ENCODE results near the gene MS4A10.

The MS4A10 gene

DNA sequence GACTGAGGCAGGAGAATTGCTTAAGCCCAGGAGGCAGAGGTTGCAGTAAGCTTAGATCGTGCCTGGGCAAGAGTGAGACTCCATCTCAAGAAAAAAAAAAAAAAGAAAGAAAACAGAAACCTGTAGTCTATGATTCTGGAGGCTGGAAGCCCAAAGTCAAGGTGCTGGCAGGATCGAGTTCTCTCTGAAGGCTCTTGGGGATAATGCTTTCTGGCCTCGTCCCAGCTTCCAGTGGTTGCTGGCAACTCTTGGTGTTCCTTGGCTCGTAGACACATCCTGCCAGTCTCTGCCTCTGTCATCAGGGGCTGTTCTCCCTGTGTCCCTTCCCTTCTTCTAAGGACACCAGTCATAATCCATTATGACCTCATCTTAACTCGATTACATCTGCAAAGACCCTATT lies 40.0 kb downstream of the MS4A10 start:
- H3K4me3 ChIP-seq (ENCODE audit: low read length): no peak overlapping the region
- DNase-seq (ENCODE audit: low read depth): no peak
- TF ChIP-seq, protein P1, sequence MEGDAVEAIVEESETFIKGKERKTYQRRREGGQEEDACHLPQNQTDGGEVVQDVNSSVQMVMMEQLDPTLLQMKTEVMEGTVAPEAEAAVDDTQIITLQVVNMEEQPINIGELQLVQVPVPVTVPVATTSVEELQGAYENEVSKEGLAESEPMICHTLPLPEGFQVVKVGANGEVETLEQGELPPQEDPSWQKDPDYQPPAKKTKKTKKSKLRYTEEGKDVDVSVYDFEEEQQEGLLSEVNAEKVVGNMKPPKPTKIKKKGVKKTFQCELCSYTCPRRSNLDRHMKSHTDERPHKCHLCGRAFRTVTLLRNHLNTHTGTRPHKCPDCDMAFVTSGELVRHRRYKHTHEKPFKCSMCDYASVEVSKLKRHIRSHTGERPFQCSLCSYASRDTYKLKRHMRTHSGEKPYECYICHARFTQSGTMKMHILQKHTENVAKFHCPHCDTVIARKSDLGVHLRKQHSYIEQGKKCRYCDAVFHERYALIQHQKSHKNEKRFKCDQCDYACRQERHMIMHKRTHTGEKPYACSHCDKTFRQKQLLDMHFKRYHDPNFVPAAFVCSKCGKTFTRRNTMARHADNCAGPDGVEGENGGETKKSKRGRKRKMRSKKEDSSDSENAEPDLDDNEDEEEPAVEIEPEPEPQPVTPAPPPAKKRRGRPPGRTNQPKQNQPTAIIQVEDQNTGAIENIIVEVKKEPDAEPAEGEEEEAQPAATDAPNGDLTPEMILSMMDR (conservative IDR thresholded peaks at IDR 0.05; ENCODE audit: low read length): no peak

DNA sequence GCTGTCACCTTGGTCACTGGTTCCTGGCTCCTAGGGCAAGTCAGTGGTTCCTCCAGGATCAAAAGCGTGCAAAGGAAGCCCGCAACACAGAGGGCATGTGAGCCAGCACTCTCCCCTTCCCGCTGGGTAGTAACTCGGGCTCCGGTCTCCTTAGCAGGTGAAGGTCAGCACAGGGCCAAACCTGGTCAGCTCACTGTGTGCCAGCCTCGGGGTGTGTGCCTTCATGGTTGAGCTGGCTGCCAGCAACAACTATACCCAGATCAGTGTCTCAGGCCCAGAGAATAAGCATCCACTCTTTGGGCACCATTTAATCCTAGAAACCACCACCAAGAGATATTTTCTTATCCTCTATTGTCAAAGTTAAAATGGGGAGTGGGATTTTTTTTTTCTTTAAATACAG lies 40.7 kb downstream of the MS4A10 start:
- H3K4me3 ChIP-seq (ENCODE audit: low read length): no peak overlapping the region
- DNase-seq (ENCODE audit: low read depth): no peak
- TF ChIP-seq, protein P1 (conservative IDR thresholded peaks at IDR 0.05; ENCODE audit: low read length): no peak

DNA sequence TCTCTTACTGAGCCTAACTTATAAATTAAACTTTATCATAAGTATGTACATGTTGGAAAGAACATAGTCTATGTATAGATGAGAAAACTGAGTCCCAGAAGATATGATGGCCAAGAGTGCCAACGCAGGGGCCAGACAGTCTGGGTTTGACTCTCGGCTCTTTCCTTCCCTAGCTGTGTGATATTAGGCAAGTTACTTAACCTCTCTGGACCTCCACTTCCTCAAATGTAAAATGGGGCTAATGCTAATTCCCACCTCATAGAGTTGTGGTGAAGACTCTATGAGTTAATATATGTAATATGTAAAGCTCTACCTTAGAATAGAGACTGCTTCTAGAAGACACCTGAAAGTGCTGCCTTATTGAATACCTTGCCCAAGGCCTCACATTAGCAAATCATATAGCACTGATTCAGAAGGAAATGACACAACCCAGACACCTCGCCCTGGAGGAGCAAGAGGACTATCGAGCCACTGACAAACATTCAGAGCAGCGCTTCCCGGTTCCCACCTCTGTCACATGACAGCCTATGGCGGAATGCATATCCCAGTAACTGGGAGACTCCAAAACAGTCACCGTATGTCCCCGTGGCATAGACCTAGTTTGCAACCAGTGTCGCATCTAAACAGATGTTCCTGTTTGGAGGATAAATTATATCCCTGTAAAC lies 45.5 kb downstream of the MS4A10 start:
- TF ChIP-seq, protein P1 (conservative IDR thresholded peaks at IDR 0.05; ENCODE audit: low read length): no peak
- DNase-seq (ENCODE audit: low read depth): no peak
- H3K4me3 ChIP-seq (ENCODE audit: low read length): no peak overlapping the region

DNA sequence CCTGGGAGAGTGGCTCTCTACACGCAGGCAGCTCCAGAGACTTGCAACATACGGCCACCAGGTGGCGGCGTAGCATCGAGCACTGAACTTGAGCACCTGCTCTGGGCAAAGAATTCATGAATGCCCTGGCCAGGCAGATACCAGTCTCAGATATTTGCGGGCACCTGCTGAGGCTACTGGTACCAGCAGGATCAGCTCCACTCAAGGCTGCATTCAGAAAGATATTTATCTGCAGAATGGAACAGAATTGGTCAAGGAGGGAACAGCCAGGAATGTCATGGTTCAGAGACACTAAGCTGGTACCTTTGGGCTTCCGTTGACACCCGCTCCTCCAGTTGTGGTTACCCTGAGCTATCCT lies 46.0 kb downstream of the MS4A10 start:
- no peak overlapping the region for H3K4me3 ChIP-seq (ENCODE audit: low read length)
- peak; percentile 68 for DNase-seq (ENCODE audit: low read depth)
- TF ChIP-seq, protein P1 (conservative IDR thresholded peaks at IDR 0.05; ENCODE audit: low read length): peak; percentile 96

DNA sequence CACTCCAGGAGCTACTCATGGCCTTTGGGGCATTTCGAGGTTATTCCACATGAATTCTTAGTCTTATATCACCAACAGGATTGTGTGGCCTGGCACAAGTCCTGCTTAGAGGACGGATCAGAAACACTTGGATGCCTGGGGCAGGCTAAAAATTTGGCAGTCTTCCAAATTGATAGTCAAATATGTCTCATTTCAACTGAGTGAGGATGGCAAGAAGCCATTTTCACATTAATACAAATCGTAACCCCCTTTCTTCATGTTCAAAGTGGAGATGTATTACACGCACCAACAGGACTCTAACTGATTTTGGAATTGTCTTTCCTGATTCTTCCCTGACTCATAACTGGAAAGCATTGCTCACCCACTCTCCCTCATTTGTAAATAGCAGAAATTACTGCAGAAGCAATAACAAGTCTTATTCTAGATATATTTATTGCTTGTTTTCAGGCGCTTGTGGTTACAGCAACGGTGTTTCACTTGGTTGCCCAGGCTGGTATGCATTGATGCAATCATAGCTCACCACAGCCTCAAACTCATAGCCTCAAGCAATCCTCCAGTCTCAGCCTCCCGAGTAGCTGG lies 46.5 kb downstream of the MS4A10 start:
- TF ChIP-seq, protein P1 (conservative IDR thresholded peaks at IDR 0.05; ENCODE audit: low read length): no peak
- DNase-seq (ENCODE audit: low read depth): peak; percentile 78
- H3K4me3 ChIP-seq (ENCODE audit: low read length): no peak overlapping the region

DNA sequence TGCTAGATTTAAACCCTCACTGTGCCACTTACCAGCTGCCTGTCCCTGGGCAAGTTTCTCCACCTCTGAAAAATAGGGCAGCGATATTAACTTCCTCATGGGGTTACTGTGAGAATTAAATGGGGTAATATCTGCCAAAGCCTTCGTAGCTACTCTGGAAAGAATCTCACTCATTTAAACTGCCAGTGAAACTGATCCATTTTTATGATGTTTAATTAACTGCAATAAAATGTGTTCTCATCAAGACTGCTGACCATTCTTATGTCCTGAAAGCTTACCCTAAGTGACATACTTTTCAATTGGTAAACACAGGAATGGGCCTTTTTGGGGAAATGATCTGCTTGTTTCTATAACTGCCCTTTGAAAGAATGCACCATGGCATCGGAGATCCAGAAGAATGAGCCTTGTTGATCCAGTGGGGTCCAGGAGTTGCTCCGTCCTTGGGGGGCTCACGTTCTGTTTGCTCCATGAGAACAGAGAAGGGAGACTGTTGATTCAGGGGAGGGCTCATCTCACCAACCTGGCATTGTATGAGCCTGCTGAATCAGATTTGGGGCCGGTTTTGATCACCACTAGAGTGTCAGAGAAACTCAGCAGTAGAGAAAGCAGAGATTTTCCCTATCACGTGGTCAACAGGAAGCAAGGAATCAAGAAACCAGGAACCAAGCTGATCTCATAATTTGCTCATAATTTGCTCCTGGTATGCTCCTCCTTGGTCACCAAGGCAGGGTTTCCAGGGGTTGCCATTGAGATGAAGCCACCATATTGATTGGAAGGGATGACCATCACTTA lies 49.8 kb downstream of the MS4A10 start:
- no peak overlapping the region for H3K4me3 ChIP-seq (ENCODE audit: low read length)
- TF ChIP-seq, protein P1 (conservative IDR thresholded peaks at IDR 0.05; ENCODE audit: low read length): no peak
- DNase-seq (ENCODE audit: low read depth): no peak

DNA sequence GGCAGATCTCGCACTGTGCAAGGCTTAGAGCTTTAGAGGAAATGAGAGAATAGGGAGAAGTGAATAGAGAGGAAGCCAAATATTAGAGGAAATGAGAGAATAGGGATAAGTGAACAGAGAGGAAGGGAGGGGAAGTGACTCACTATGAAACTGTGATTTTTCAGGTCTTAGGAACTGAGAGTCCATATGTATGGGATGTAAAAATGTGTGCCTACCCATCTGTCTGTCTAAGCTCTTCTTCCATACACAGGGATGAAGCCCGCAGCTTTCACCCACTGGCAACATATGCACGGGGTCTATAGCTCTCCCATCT lies 50.4 kb downstream of the MS4A10 start:
- no peak overlapping the region for H3K4me3 ChIP-seq (ENCODE audit: low read length)
- DNase-seq (ENCODE audit: low read depth): no peak
- TF ChIP-seq, protein P1 (conservative IDR thresholded peaks at IDR 0.05; ENCODE audit: low read length): no peak
